Activated T-helper 2 cell treated with anti-CD3 and anti-CD28 coated beads, Interferon-gamma antibody, Interleukin-2, Interleukin-4, amounts not matched to agents 10 μg/mL and 5 μg/mL and 100 μg/mL, durations not matched to agents 14 hours and 24 hours and 36 hours (primary cell): ENCODE measurements around the gene PRTN3. TPM values are rescaled to one million over a fixed set of nuclear protein-coding genes. Genes with fewer than 3 reads are reported as not detected.

Source experiments
- DNase-seq: peaks from one replicate; pipeline ENCODE4 v3.0.0; 2021; ENCODE audit warnings: low spot score
- H3K27ac Mint-ChIP-seq: one replicate; pipeline ENCODE4 v1.8.0; 2021; ENCODE audit warnings: mixed read lengths
- H3K27me3 Mint-ChIP-seq: one replicate; pipeline ENCODE4 v1.8.0; 2021; ENCODE audit warnings: low read depth, mixed read lengths
- H3K36me3 Mint-ChIP-seq: one replicate; pipeline ENCODE4 v1.8.0; 2021; ENCODE audit warnings: low read depth, mixed read lengths
- H3K4me1 Mint-ChIP-seq: one replicate; pipeline ENCODE4 v1.8.0; 2021; ENCODE audit warnings: low read depth, mixed read lengths
- H3K4me3 Mint-ChIP-seq: one replicate; pipeline ENCODE4 v1.8.0; 2021; ENCODE audit warnings: low read depth, mild to moderate bottlenecking, moderate library complexity, mixed read lengths
- H3K9me3 Mint-ChIP-seq: one replicate; pipeline ENCODE4 v1.8.0; 2021; ENCODE audit warnings: mixed read lengths
- intact Hi-C: fragments of 100-400 bp; cut with micrococcal nuclease; formaldehyde crosslinking; loops from one replicate; pipeline ENCODE4 v1.15.1; 2023
- total RNA-seq: library from RNA; stranded (reverse); gene quantifications from 2 replicates; pipeline ENCODE4 v1.2.3, GENCODE V29; 2022

PRTN3 gene
- total RNA-seq, result not detected in 2 replicates

GRCh38 chr19:840519-841206 is at the start of gene PRTN3:
PRTN3 (plus strand) TSS chr19:840999; CDS start chr19:841009, 10 bp downstream.
- H3K4me3 Mint-ChIP-seq, result no peak within 1 kb of the TSS

GRCh38 chr19:791007-791566 is 49.7 kb upstream of the PRTN3 start:
- Mint-ChIP-seq H3K4me1 (no peaks in the 10 kb centered on the region), H3K27me3 (peaks cover 10% of the 10 kb centered on the region), H3K36me3 (no peaks in the 10 kb centered on the region), H3K9me3 (no peaks in the 10 kb centered on the region), H3K4me3 (no peak overlapping the region), H3K27ac (no peak overlapping the region)
- intact Hi-C loops, result no loop called here
- no peak for DNase-seq

More at GRCh38 chr19:840519-841206, at the start of gene PRTN3:
- peaks cover 19% of the 10 kb centered on the region for H3K27me3 Mint-ChIP-seq
- no peak for DNase-seq
- peaks cover 3% of the 10 kb centered on the region for H3K4me1 Mint-ChIP-seq
- intact Hi-C loops, result no loop called here
- H3K27ac Mint-ChIP-seq, result no peak within 1 kb of the TSS
- no peaks in the 10 kb centered on the region for H3K36me3 Mint-ChIP-seq
- H3K9me3 Mint-ChIP-seq, result no peaks in the 10 kb centered on the region

DNA sequence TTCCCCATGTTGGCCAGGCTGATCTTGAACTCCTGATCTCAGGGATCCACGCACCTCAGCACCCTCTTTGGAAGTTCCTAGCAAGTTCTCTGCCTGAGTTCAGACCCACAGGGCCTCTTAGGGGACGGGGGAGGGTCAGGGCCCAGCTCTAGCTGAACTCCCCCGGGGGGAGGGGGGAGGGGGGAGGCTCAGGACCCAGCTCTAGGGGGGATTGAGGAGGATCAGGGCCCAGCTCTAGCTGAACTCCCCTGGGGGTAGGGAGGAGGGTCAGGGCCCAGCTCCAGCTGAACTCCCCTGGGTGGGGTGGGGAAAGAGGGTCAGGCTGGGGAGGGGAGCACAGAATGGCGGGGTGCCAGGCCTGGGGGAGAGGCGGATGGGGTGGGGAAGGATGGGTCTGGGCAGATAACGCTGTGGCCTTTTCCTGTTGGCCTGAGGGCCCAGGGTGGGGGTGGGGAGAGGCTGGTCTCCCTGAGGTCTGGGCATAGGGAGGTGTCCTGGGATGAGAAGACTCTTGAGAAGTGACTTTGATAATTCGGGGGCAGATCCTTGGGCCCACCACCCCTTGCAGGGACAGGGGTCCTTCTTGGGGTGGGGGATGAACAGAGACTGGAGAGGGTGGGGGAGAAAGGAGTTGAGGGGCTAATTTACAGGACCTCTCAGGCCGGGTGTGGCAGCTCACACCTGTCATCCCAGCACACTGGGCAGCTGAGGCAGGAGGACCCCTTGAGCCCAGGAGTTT is 49.1 kb upstream of the PRTN3 start:
- Mint-ChIP-seq H3K4me1 (peaks cover 2% of the 10 kb centered on the region), H3K36me3 (no peaks in the 10 kb centered on the region), H3K27me3 (peaks cover 10% of the 10 kb centered on the region), H3K9me3 (no peaks in the 10 kb centered on the region), H3K27ac (no peak overlapping the region), H3K4me3 (no peak overlapping the region)
- DNase-seq, result no peak
- intact Hi-C loops, result no loop called here

DNA sequence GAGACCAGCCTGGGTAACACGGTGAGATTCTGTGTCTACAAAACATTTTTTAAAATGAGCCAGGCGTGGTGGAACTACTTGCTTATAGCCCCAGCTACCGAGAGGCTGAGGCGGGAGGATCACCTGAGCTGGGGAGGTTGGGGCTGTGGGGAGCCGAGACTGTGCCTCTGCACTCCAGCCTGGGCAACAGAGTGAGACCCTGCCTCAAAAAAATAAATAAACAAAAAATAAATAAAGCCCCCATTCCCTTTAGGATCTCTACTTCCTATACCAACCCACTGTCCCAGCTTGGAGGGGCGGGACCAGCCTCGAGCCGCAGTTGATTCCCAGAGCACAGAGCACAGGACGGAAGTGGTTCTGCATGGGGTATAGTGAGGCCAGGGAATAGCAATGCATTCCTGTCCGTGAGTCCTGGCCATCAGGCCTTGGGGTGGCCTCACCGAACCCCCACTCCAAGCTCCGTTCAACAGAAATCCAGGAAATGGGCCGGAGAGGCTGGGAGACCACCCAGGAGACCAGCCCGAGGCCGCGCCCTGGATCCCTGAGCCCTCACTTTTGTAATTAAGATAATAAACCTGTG is 48.4 kb upstream of the PRTN3 start:
- Mint-ChIP-seq H3K9me3 (no peaks in the 10 kb centered on the region), H3K4me1 (peaks cover 2% of the 10 kb centered on the region), H3K27me3 (peaks cover 10% of the 10 kb centered on the region), H3K4me3 (no peak overlapping the region), H3K27ac (no peak overlapping the region), H3K36me3 (no peaks in the 10 kb centered on the region)
- DNase-seq, result no peak
- intact Hi-C loops, result no loop called here

DNA sequence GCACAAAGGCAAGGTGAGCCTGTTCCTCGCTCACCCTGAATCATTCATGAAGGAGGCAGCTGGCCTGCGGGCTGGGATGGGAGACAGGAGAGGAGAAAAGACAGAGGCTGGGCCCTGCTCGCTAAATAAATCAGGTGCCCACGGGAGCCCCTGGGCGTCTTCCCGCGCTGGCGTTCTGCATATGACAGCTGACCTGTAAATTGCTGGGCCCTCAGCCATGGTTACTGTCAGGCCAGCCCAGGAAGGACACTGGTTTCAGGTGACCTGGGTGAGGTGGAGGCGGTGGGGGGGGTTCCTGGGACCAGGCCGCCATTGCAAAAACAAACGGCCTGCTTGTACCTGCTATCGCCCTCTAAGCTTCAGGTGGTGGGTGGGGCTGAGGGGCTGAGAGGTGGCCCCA is 47.0 kb upstream of the PRTN3 start:
- Mint-ChIP-seq H3K27me3 (peaks cover 10% of the 10 kb centered on the region), H3K9me3 (no peaks in the 10 kb centered on the region), H3K27ac (no peak overlapping the region), H3K4me1 (peaks cover 2% of the 10 kb centered on the region), H3K36me3 (peaks cover 6% of the 10 kb centered on the region), H3K4me3 (no peak overlapping the region)
- intact Hi-C loops, result no loop called here
- no peak for DNase-seq

DNA sequence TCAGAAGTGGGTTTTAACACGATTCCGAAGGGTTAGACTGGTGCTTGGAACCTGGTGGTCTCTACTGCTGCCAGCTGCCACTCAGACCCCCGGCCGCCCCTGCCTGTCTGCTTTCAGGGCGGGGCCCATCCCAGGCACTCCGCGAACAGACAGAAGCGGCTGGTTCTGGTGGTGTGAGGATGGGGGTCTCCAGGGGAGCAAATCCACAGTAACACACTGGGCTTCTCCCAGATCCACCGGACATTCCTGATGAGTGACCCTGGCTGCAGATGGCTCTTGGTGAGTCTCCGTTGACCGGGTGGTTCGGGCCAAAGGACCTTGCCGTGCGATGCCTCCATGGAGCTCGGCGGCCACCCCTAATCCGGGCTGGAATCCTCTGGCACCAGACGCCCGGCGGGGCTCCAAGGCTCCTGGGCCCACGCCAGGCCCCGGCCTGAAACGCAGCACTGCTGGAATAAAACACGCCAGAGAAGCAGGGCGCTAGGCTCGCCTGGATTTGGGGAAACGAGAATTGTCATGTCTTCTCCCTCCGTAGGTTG is 45.7 kb upstream of the PRTN3 start:
- H3K9me3 Mint-ChIP-seq, result no peaks in the 10 kb centered on the region
- no peak overlapping the region for H3K4me3 Mint-ChIP-seq

DNA sequence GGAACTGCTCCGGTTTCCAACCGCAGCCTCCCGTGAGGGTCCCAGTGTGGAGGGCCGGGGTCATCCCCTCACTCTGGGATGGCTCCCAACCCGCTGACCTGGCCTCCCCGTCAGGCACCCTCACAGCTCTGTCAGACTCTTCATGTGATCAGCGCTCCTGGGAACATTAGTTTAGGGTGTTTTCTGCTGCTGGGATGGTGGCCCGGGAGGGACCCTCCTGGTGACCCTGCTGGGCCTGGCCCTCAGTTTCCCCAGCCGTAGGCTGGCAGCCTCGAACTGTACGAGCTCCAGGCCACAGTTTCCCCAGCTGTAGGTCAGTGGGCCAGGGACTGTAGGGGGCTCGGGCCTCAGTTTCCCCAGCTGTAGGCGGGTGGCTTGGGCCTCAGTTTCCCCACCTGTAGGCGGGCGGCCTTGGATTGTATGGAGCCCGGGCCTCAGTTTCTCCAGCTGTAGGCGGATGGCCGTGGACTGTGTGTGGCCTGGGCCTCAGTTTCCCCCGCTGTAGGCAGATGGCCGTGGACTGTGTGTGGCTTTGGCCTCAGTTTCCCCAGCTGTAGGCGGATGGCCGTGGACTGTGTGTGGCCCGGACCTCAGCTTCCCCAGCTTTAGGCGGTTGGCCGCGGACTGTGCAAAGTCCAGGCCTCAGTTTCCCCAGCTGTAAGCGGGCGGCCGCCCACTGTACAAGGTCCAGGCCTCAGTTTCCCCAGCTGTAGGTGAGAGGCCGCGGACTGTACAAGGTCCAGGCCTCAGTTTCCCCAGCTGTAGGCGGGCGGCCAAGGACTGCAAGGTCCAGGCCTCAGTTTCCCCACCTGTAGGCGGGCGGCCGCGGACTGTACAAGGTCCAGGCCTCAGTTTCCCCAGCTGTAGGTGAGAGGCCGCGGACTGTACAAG is 44.9 kb upstream of the PRTN3 start:
- Mint-ChIP-seq H3K36me3 (peaks cover 25% of the 10 kb centered on the region), H3K9me3 (no peaks in the 10 kb centered on the region), H3K4me1 (peaks cover 18% of the 10 kb centered on the region), H3K27me3 (no peaks in the 10 kb centered on the region), H3K4me3 (no peak overlapping the region), H3K27ac (no peak overlapping the region)
- no peak for DNase-seq
- intact Hi-C loops, result loop anchor here (2.0 to 5.0 kb wide), 3 partner anchors 121 to 225 kb away; partner anchors contain the start of genes KISS1R and RNF126

More for the DNA sequence above, 45.7 kb upstream of the PRTN3 start:
- no peaks in the 10 kb centered on the region for H3K27me3 Mint-ChIP-seq
- H3K4me1 Mint-ChIP-seq, result peaks cover 12% of the 10 kb centered on the region
- intact Hi-C loops, result loop anchor here (5.0 kb wide), 1 partner anchor 122 kb away; the partner anchor contains the start of gene KISS1R
- no peak for DNase-seq
- peaks cover 19% of the 10 kb centered on the region for H3K36me3 Mint-ChIP-seq
- no peak overlapping the region for H3K27ac Mint-ChIP-seq

GRCh38 chr19:796692-797527 is 43.9 kb upstream of the PRTN3 start, which contains the start of gene PTBP1:
PTBP1 (plus strand) TSS chr19:797452; CDS start chr19:797498, 46 bp downstream.
- Mint-ChIP-seq H3K36me3 (peaks cover 34% of the 10 kb centered on the region), H3K27me3 (no peaks in the 10 kb centered on the region), H3K4me1 (peaks cover 20% of the 10 kb centered on the region), H3K9me3 (no peaks in the 10 kb centered on the region), H3K27ac (peak within 1 kb of the TSS; percentile 93), H3K4me3 (peak within 1 kb of the TSS; percentile 91)
- intact Hi-C loops, result loop anchor here (1.0 to 5.0 kb wide), 6 partner anchors 117 to 226 kb away; partner anchors contain the start of genes KISS1R, POLRMT, RNF126 and RNU6-2
- peak; percentile 100 for DNase-seq

DNA sequence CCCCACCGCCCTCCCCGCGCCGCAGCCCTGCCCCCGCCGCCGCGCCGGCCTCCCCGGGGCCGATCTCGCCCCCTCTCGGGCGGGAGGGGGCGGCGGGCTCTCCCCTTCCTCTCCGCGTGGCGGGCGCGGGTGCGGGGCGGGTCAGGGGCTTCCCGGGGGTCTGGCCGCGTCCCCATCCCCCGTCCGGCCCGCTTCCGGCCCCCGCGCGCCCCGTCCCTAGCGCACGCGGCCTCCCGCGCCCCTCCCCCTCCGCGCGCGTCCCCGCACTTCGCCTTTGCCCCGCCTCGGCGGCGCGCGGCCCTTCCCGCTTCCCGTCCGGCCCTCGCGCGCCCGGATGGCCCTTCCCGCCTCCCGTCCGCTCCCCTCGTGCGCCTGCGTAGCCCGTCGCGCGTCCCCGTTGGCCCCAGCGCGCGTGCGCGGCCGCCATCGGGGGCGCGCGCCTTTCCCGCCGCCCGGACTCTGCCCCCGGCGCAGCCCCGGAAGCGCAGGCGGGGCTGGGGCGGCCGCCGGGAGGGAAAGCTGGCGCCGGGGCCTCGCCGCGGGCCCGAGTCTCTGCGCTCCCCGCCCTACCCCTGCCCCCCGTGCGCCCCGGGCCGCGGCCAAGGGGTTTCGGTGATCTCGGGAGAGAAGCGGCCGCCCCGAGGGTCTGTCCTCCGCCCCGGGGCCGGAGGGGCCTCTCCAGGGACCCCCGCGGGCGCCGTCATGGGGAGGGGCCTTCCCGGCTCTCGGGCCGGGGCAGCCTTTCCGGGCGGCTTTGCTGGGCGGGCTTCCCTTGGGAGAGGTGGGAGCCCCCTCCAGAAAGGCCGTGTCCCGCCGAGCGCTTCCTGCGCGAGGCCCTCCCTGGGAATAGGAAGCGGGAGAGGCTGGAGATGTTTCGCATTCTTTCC is 43.0 kb upstream of the PRTN3 start:
- DNase-seq, result peak; percentile 89
- H3K4me3 Mint-ChIP-seq, result peak overlapping the region; percentile 86
- H3K9me3 Mint-ChIP-seq, result no peaks in the 10 kb centered on the region
- H3K27me3 Mint-ChIP-seq, result no peaks in the 10 kb centered on the region
- peaks cover 42% of the 10 kb centered on the region for H3K36me3 Mint-ChIP-seq
- H3K27ac Mint-ChIP-seq, result peak overlapping the region; percentile 72
- H3K4me1 Mint-ChIP-seq, result peaks cover 20% of the 10 kb centered on the region
- intact Hi-C loops, result loop anchor here (1.0 to 5.0 kb wide), 6 partner anchors 117 to 227 kb away; partner anchors contain the start of genes KISS1R, POLRMT, RNF126 and RNU6-2

- peaks cover 20% of the 10 kb centered on the region for H3K4me1 Mint-ChIP-seq
- intact Hi-C loops, result loop anchor here (5.0 kb wide), 1 partner anchor 119 kb away; the partner anchor contains the start of gene KISS1R
- H3K36me3 Mint-ChIP-seq, result peaks cover 50% of the 10 kb centered on the region
- H3K27me3 Mint-ChIP-seq, result no peaks in the 10 kb centered on the region
- H3K4me3 Mint-ChIP-seq, result peak overlapping the region; percentile 86
- DNase-seq, result peak; percentile 23
- H3K9me3 Mint-ChIP-seq, result no peaks in the 10 kb centered on the region
- peak overlapping the region; percentile 76 for H3K27ac Mint-ChIP-seq
Measured at GRCh38 chr19:798415-799075, 42.3 kb upstream of the PRTN3 start.
